ENCODE data around the gene PPP1R3F.
"Not testable (repeated sequence)": the region's sequence is repeated elsewhere in the genome, so short reads cannot be mapped to it uniquely, and the experiment has no call there.

PPP1R3F gene

GRCh38 chrX:49308604-49309269, 39.1 kb downstream of the PPP1R3F start:
- no peak for DNase-seq (ENCODE audit: low read depth in 2 of 3, low spot score in 2 of 3)

GRCh38 chrX:49309401-49309981, 39.9 kb downstream of the PPP1R3F start:
- DNase-seq (ENCODE audit: low read depth in 2 of 3, low spot score in 2 of 3), result no peak

- DNase-seq (ENCODE audit: low read depth in 2 of 3, low spot score in 2 of 3), result no peak
Measured at GRCh38 chrX:49310371-49310770, 40.8 kb downstream of the PPP1R3F start.

- no peak for DNase-seq (ENCODE audit: low read depth in 2 of 3, low spot score in 2 of 3)
Measured at GRCh38 chrX:49312176-49312575, 42.6 kb downstream of the PPP1R3F start.

- no peak for DNase-seq (ENCODE audit: low read depth in 2 of 3, low spot score in 2 of 3)
Measured at GRCh38 chrX:49316085-49316484, 46.5 kb downstream of the PPP1R3F start.

GRCh38 chrX:49321737-49322136, 52.1 kb downstream of the PPP1R3F start, which contains the start of gene GAGE12J:
Gene GAGE12J (plus strand): TSS chrX:49322037. CDS start chrX:49323194, 1,157 bp downstream.
- not testable (repeated sequence) for DNase-seq (ENCODE audit: low read depth in 2 of 3, low spot score in 2 of 3)

- not testable (repeated sequence) for DNase-seq (ENCODE audit: low read depth in 2 of 3, low spot score in 2 of 3)
Measured at GRCh38 chrX:49322266-49322665, 52.7 kb downstream of the PPP1R3F start.

GRCh38 chrX:49323735-49324134, 54.1 kb downstream of the PPP1R3F start:
- DNase-seq (ENCODE audit: low read depth in 2 of 3, low spot score in 2 of 3), result not testable (repeated sequence)

GRCh38 chrX:49330421-49330820, 60.8 kb downstream of the PPP1R3F start:
- not testable (repeated sequence) for DNase-seq (ENCODE audit: low read depth in 2 of 3, low spot score in 2 of 3)

GRCh38 chrX:49331282-49331681, 61.7 kb downstream of the PPP1R3F start, which contains the start of gene GAGE13:
Gene GAGE13 (plus strand): TSS chrX:49331582. CDS start chrX:49332738, 1,156 bp downstream.
- DNase-seq (ENCODE audit: low read depth in 2 of 3, low spot score in 2 of 3), result not testable (repeated sequence)

GRCh38 chrX:49331841-49332240, 62.2 kb downstream of the PPP1R3F start:
- not testable (repeated sequence) for DNase-seq (ENCODE audit: low read depth in 2 of 3, low spot score in 2 of 3)
